Duodenal mucosa (tissue), 2 donors: ENCODE measurements around the gene PRKACB.

Source experiments
- H3K27ac ChIP-seq: one replicate; pipeline ENCODE4 v1.7.0; 2013; ENCODE audit warnings: low read depth, low read length
- H3K27me3 ChIP-seq, 2 donors: one replicate each; pipeline ENCODE4 v1.7.0; 2013; ENCODE audit warnings: low read length in 2 of 2, control low read depth in 1 of 2; ENCODE audit not compliant: insufficient read depth in 2 of 2, control insufficient read depth in 1 of 2
- H3K36me3 ChIP-seq, 2 donors: one replicate each; pipeline ENCODE4 v1.7.0; 2013; ENCODE audit warnings: low read length in 2 of 2, control low read depth in 1 of 2; ENCODE audit not compliant: insufficient read depth in 2 of 2, control insufficient read depth in 1 of 2
- H3K4me1 ChIP-seq, 2 donors: one replicate each; pipeline ENCODE4 v1.7.0; 2013; ENCODE audit warnings: low read length in 2 of 2, control low read depth in 1 of 2; ENCODE audit not compliant: insufficient read depth in 2 of 2, control insufficient read depth in 1 of 2
- H3K4me3 ChIP-seq, 2 donors: one replicate each; pipeline ENCODE4 v1.7.0; 2013; ENCODE audit warnings: low read length in 2 of 2, low read depth in 1 of 2
- H3K9ac ChIP-seq, 2 donors: one replicate each; pipeline ENCODE4 v1.7.0; 2013; ENCODE audit warnings: low read length in 2 of 2, low read depth in 1 of 2
- H3K9me3 ChIP-seq, 2 donors: one replicate each; pipeline ENCODE4 v1.7.0; 2013; ENCODE audit warnings: low read length in 2 of 2, control low read depth in 1 of 2; ENCODE audit not compliant: control insufficient read depth in 1 of 2

The PRKACB gene

GRCh38 chr1:84246213-84246612, 102.1 kb downstream of the PRKACB start:
- Histone ChIP-seq H3K27me3 (no peaks in the 10 kb centered on the region), H3K9ac (no peak overlapping the region), H3K9me3 (peaks cover 0 to 5% of the 10 kb centered on the region in 2 donors), H3K4me1 (peaks cover 0 to 7% of the 10 kb centered on the region in 2 donors), H3K27ac (no peak overlapping the region), H3K36me3 (no peaks in the 10 kb centered on the region), H3K4me3 (no peak overlapping the region)

GRCh38 chr1:84247425-84248220, 103.6 kb downstream of the PRKACB start:
- H3K27me3 ChIP-seq, result no peaks in the 10 kb centered on the region
- H3K9me3 ChIP-seq, result peaks cover 0 to 5% of the 10 kb centered on the region in 2 donors
- H3K9ac ChIP-seq, result no peak overlapping the region
- no peak overlapping the region for H3K27ac ChIP-seq
- peaks cover 0 to 7% of the 10 kb centered on the region in 2 donors for H3K4me1 ChIP-seq
- H3K36me3 ChIP-seq, result no peaks in the 10 kb centered on the region
- peak overlapping the region; percentile 13 for H3K4me3 ChIP-seq

- Histone ChIP-seq H3K4me3 (no peak overlapping the region), H3K9me3 (peaks cover 0 to 5% of the 10 kb centered on the region in 2 donors), H3K27ac (no peak overlapping the region), H3K9ac (no peak overlapping the region), H3K27me3 (no peaks in the 10 kb centered on the region), H3K4me1 (peaks cover 0 to 16% of the 10 kb centered on the region in 2 donors), H3K36me3 (no peaks in the 10 kb centered on the region)
Observed at GRCh38 chr1:84250668-84251067, 106.6 kb downstream of the PRKACB start.

GRCh38 chr1:84253036-84253435, 109.0 kb downstream of the PRKACB start:
- Histone ChIP-seq H3K4me3 (no peak overlapping the region), H3K4me1 (peaks cover 0 to 9% of the 10 kb centered on the region in 2 donors), H3K9ac (no peak overlapping the region), H3K27me3 (no peaks in the 10 kb centered on the region), H3K36me3 (no peaks in the 10 kb centered on the region), H3K27ac (no peak overlapping the region), H3K9me3 (peaks cover 0 to 5% of the 10 kb centered on the region in 2 donors)

- Histone ChIP-seq H3K9ac (no peak overlapping the region), H3K9me3 (peaks cover 0 to 5% of the 10 kb centered on the region in 2 donors), H3K27me3 (no peaks in the 10 kb centered on the region), H3K4me3 (no peak overlapping the region), H3K4me1 (peaks cover 0 to 9% of the 10 kb centered on the region in 2 donors), H3K27ac (no peak overlapping the region), H3K36me3 (no peaks in the 10 kb centered on the region)
Observed at GRCh38 chr1:84253891-84254290, 109.8 kb downstream of the PRKACB start.

GRCh38 chr1:84254703-84255238, 110.7 kb downstream of the PRKACB start:
- Histone ChIP-seq H3K9me3 (peaks cover 0 to 5% of the 10 kb centered on the region in 2 donors), H3K36me3 (no peaks in the 10 kb centered on the region), H3K27ac (no peak overlapping the region), H3K9ac (no peak overlapping the region), H3K4me1 (peaks cover 0 to 9% of the 10 kb centered on the region in 2 donors), H3K4me3 (no peak overlapping the region), H3K27me3 (no peaks in the 10 kb centered on the region)

GRCh38 chr1:84255582-84255981, 111.5 kb downstream of the PRKACB start:
- Histone ChIP-seq H3K27me3 (no peaks in the 10 kb centered on the region), H3K9ac (no peak overlapping the region), H3K4me3 (no peak overlapping the region), H3K36me3 (no peaks in the 10 kb centered on the region), H3K9me3 (peaks cover 0 to 4% of the 10 kb centered on the region in 2 donors), H3K27ac (no peak overlapping the region), H3K4me1 (peaks cover 0 to 9% of the 10 kb centered on the region in 2 donors)

GRCh38 chr1:84257617-84258016, 113.5 kb downstream of the PRKACB start:
- no peak overlapping the region for H3K27ac ChIP-seq
- H3K9me3 ChIP-seq, result no peaks in the 10 kb centered on the region
- peaks cover 0 to 16% of the 10 kb centered on the region in 2 donors for H3K4me1 ChIP-seq
- H3K9ac ChIP-seq, result no peak overlapping the region
- H3K27me3 ChIP-seq, result no peaks in the 10 kb centered on the region
- no peak overlapping the region for H3K4me3 ChIP-seq
- no peaks in the 10 kb centered on the region for H3K36me3 ChIP-seq

GRCh38 chr1:84259376-84259775, 115.3 kb downstream of the PRKACB start:
- no peak overlapping the region for H3K27ac ChIP-seq
- H3K36me3 ChIP-seq, result no peaks in the 10 kb centered on the region
- no peak overlapping the region for H3K9ac ChIP-seq
- H3K4me3 ChIP-seq, result no peak overlapping the region
- H3K9me3 ChIP-seq, result no peaks in the 10 kb centered on the region
- no peaks in the 10 kb centered on the region for H3K27me3 ChIP-seq
- peaks cover 0 to 15% of the 10 kb centered on the region in 2 donors for H3K4me1 ChIP-seq

GRCh38 chr1:84259989-84260388, 115.9 kb downstream of the PRKACB start:
- H3K9ac ChIP-seq, result no peak overlapping the region
- H3K4me3 ChIP-seq, result no peak overlapping the region
- H3K27me3 ChIP-seq, result no peaks in the 10 kb centered on the region
- no peak overlapping the region for H3K27ac ChIP-seq
- no peaks in the 10 kb centered on the region for H3K9me3 ChIP-seq
- H3K4me1 ChIP-seq, result peaks cover 0 to 9% of the 10 kb centered on the region in 2 donors
- no peaks in the 10 kb centered on the region for H3K36me3 ChIP-seq
